ENCODE measurements around the gene RNF5.

DNA sequence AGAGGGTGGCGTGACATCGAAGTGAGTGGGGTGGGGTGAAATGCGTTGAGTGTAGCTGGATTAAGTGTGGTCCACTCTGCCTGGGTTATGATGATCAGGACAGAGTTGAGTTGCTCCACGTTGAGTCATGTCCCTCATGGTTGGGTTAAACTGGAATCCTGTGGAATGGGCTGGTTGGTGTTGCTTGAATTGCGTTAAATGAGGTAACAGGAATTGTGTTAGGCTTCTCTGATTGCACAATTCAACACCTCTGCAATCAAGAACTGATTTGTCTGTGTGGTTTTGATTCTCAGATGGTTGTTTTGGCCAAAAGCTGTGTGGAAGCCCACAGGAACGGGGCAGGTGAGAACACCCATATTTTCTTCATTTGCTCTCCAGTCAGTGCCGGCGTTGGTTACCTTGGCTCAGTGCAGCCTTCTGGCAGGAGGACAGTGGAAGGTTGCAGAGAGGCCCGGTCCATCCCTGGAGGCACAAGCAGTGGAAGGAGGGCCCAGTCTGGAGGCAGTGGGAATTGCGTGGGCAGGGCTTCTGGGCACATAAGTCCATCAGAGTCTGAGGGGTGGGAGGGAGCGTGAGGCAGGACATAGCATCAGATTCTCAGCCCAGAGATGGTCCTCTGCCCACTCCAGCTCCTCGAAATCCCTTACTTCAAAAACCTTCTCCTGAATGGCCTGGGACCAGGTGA, 34.0 kb downstream of the RNF5 start:
- no peak for TF ChIP-seq CTCF (IDR thresholded peaks at IDR 0.05)
- TF ChIP-seq POLR2AphosphoS5 (IDR thresholded peaks at IDR 0.05) = no peak

Data from sigmoid colon (tissue), 4 donors.